Keratinocyte (primary cell): Measurements from ENCODE around the gene ETFA. TPM values are rescaled to one million over a fixed set of nuclear protein-coding genes. Genes with fewer than 3 reads are reported as not detected.
"Not testable (repeated sequence)": the region's sequence is repeated elsewhere in the genome, so short reads cannot be mapped to it uniquely, and the experiment has no call there.

Experiments
- DNase-seq: peaks from one replicate; pipeline ENCODE4 v3.0.0-alpha.2; 2011; ENCODE audit warnings: low read depth, missing footprints, low spot score
- FAIRE-seq: peaks from 2 replicates; lab custom pipeline; 2011; peaks lifted over from hg19 to GRCh38; lab: Jason Lieb, UNC
- H2AFZ ChIP-seq: 2 replicates; pipeline ENCODE4 v1.6.0; 2012; ENCODE audit warnings: low read length, control low read depth, inconsistent platforms; ENCODE audit not compliant: control insufficient read depth
- H3K27ac ChIP-seq: 2 replicates; pipeline ENCODE4 v1.5.1; 2011; ENCODE audit warnings: low read length; ENCODE audit not compliant: control insufficient read depth, insufficient read depth
- H3K27me3 ChIP-seq: 3 replicates; pipeline ENCODE4 v1.6.0; 2011; ENCODE audit warnings: low read length; ENCODE audit not compliant: control insufficient read depth, insufficient read depth; ENCODE audit errors: extremely low read depth
- H3K36me3 ChIP-seq, 2 experiments: 2 replicates in 1 of 2; 3 replicates in 1 of 2; pipeline ENCODE4 v1.5.1; 2011; ENCODE audit warnings: low read length in 2 of 2, mild to moderate bottlenecking in 1 of 2; ENCODE audit not compliant: control insufficient read depth in 2 of 2, insufficient read depth in 2 of 2; ENCODE audit errors: extremely low read depth in 1 of 2
- H3K4me1 ChIP-seq: 3 replicates; pipeline ENCODE4 v1.5.1; 2011; ENCODE audit warnings: low read length; ENCODE audit not compliant: control insufficient read depth, insufficient read depth; ENCODE audit errors: extremely low read depth
- H3K4me2 ChIP-seq: 3 replicates; pipeline ENCODE4 v1.6.0; 2011; ENCODE audit warnings: low read depth, low read length; ENCODE audit not compliant: control insufficient read depth, insufficient read depth; ENCODE audit errors: extremely low read depth
- H3K4me3 ChIP-seq, 3 experiments: fragments of 200-600 bp in 1 of 3; sonication (generic) in 1 of 3; 2 replicates in 2 of 3; 3 replicates in 1 of 3; pipeline ENCODE4 v1.5.1; 2011 to 2016; ENCODE audit warnings: low read length in 3 of 3, mild to moderate bottlenecking in 3 of 3, control low read depth in 2 of 3, inconsistent platforms in 1 of 3, low read depth in 1 of 3, mixed read lengths in 1 of 3, mixed run types in 1 of 3, moderate library complexity in 1 of 3; ENCODE audit not compliant: control insufficient read depth in 2 of 3, insufficient read depth in 2 of 3; ENCODE audit errors: extremely low read depth in 1 of 3
- H3K79me2 ChIP-seq: 2 replicates; pipeline ENCODE4 v1.6.0; 2012; ENCODE audit warnings: low read length; ENCODE audit not compliant: control insufficient read depth, insufficient read depth
- H3K9ac ChIP-seq: 3 replicates; pipeline ENCODE4 v1.6.0; 2011; ENCODE audit warnings: low read length; ENCODE audit not compliant: control insufficient read depth, insufficient read depth; ENCODE audit errors: extremely low read depth
- H3K9me1 ChIP-seq: 3 replicates; pipeline ENCODE4 v1.6.0; 2011; ENCODE audit warnings: low read length; ENCODE audit not compliant: control insufficient read depth, insufficient read depth; ENCODE audit errors: extremely low read depth
- H3K9me3 ChIP-seq: 2 replicates; pipeline ENCODE4 v1.5.1; 2012; ENCODE audit warnings: low read depth, low read length; ENCODE audit not compliant: control insufficient read depth
- H4K20me1 ChIP-seq: 3 replicates; pipeline ENCODE4 v1.6.0; 2011; ENCODE audit warnings: low read length; ENCODE audit not compliant: control insufficient read depth, insufficient read depth; ENCODE audit errors: extremely low read depth
- EZH2 ChIP-seq: IDR thresholded peaks from one replicate; pipeline ENCODE4 v1.6.1; 2012; ENCODE audit warnings: inconsistent platforms, mild to moderate bottlenecking, low read length, moderate library complexity
- dilution Hi-C: fragments of 300-500 bp; cut with MboI; formaldehyde crosslinking; loops from one replicate; pipeline ENCODE4 v1.7.0; 2020; ENCODE audit warnings: low sequenced_read_pairs; ENCODE audit not compliant: extremely low pct_ligation_motif_present
- polyA plus RNA-seq, 5 experiments: library from polyadenylated mRNA; depleted of rRNA in 3 of 5; stranded (reverse) in 3 of 5; stranded (forward) in 1 of 5; unstranded in 1 of 5; fragments of >200 nt; gene quantifications; 1 replicate in 1 of 5; 2 replicates in 3 of 5; 3 replicates in 1 of 5; pipeline versions ENCODE4 v1.2.1 to v1.2.3, GENCODE V29; 2011 to 2012; ENCODE audit warnings: missing spikeins in 2 of 5, low read depth in 1 of 5, low replicate concordance in 1 of 5
- TF ChIP-seq, protein P1 (sequence below), 3 experiments: IDR thresholded peaks in 1 of 3; conservative IDR thresholded peaks in 1 of 3; optimal IDR thresholded peaks in 1 of 3; 2 replicates in 2 of 3; 3 replicates in 1 of 3; pipeline versions ENCODE3 to v1.5.1; 2011; ENCODE audit warnings: low read length in 3 of 3, mild to moderate bottlenecking in 3 of 3, moderate library complexity in 2 of 3, control low read depth in 1 of 3, inconsistent platforms in 1 of 3; ENCODE audit not compliant: insufficient read depth in 2 of 3; ENCODE audit errors: extremely low read depth in 1 of 3

The ETFA gene
- polyA plus RNA-seq, 1 donor (not counting 4 experiments of a cell fraction or from before 2014, with no cell fraction given), result 230 TPM

GRCh38 chr15:76313731-76314130, 2.5 kb upstream of the ETFA start:
- Histone ChIP-seq H3K27me3 (no peaks in the 10 kb centered on the region), H3K27ac (peak overlapping the region; percentile 71), H3K79me2 (peaks cover 22% of the 10 kb centered on the region), H3K4me2 (peak overlapping the region; percentile 66), H3K36me3 (no peaks in the 10 kb centered on the region), H2AFZ (peak overlapping the region; percentile 41), H3K9me1 (peaks cover 3% of the 10 kb centered on the region), H4K20me1 (no peaks in the 10 kb centered on the region), H3K9ac (peak overlapping the region; percentile 38), H3K4me3 (no peak overlapping the region), H3K4me1 (peaks cover 39% of the 10 kb centered on the region), H3K9me3 (no peaks in the 10 kb centered on the region)
- TF ChIP-seq EZH2, result no peak
- TF ChIP-seq, protein P1, sequence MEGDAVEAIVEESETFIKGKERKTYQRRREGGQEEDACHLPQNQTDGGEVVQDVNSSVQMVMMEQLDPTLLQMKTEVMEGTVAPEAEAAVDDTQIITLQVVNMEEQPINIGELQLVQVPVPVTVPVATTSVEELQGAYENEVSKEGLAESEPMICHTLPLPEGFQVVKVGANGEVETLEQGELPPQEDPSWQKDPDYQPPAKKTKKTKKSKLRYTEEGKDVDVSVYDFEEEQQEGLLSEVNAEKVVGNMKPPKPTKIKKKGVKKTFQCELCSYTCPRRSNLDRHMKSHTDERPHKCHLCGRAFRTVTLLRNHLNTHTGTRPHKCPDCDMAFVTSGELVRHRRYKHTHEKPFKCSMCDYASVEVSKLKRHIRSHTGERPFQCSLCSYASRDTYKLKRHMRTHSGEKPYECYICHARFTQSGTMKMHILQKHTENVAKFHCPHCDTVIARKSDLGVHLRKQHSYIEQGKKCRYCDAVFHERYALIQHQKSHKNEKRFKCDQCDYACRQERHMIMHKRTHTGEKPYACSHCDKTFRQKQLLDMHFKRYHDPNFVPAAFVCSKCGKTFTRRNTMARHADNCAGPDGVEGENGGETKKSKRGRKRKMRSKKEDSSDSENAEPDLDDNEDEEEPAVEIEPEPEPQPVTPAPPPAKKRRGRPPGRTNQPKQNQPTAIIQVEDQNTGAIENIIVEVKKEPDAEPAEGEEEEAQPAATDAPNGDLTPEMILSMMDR (optimal IDR thresholded peaks at IDR 0.05 in 1 of 3, IDR thresholded peaks at IDR 0.05 in 1 of 3, conservative IDR thresholded peaks at IDR 0.05 in 1 of 3; ENCODE audit: extremely low read depth in 1 of 3, insufficient read depth in 2 of 3, low read length in 3 of 3), result no peak
- dilution Hi-C loops, result no loop called here
- DNase-seq (peak; percentile 57), FAIRE-seq (peak; percentile 5)

DNA sequence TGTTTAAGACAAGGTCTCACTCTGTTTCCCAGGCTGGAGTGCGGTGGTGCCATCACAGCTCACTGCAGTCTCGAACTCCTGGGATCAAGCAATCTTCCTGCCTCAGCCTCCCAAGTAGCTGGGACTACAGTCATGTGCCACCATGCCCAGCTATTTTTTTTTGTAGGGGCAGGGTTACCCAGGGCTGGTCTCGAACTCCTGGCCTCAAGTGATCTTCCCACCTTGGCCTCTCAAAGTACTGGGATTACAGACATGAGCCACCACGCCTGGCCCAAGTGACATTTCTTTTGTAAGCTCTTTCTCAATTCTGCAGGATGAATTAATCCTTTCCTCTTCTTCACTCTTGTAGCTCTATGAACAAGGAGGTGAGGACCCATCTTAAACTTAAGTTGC, 1.9 kb upstream of the ETFA start:
- H4K20me1 ChIP-seq, H3K9me1 ChIP-seq, H3K27me3 ChIP-seq, DNase-seq, H3K9me3 ChIP-seq, dilution Hi-C loops, FAIRE-seq, H3K36me3 ChIP-seq: not testable (repeated sequence)
- Histone ChIP-seq H3K4me1 (peaks cover 36% of the 10 kb centered on the region), H3K4me2 (peak overlapping the region; percentile 77), H3K9ac (peak overlapping the region; percentile 38), H3K27ac (peak overlapping the region; percentile 71), H3K4me3 (peak overlapping the region in 1 of 3 experiments; percentile 35), H2AFZ (peak overlapping the region; percentile 90), H3K79me2 (peaks cover 28% of the 10 kb centered on the region)
